Rectal smooth muscle tissue (tissue), 1 donor: Measurements from ENCODE around the gene HLA-DPB1.

Source experiments
- H3K27ac ChIP-seq: one replicate; pipeline ENCODE4 v1.7.0; 2013; ENCODE audit warnings: low read depth, low read length, inconsistent platforms
- H3K27me3 ChIP-seq: one replicate; pipeline ENCODE4 v1.7.0; 2013; ENCODE audit warnings: low read length; ENCODE audit not compliant: control insufficient read depth, insufficient read depth
- H3K36me3 ChIP-seq: one replicate; pipeline ENCODE4 v1.7.0; 2013; ENCODE audit warnings: low read length; ENCODE audit not compliant: control insufficient read depth, insufficient read depth
- H3K4me1 ChIP-seq: one replicate; pipeline ENCODE4 v1.7.0; 2013; ENCODE audit warnings: low read length; ENCODE audit not compliant: control insufficient read depth, insufficient read depth
- H3K4me3 ChIP-seq: one replicate; pipeline ENCODE4 v1.7.0; 2013; ENCODE audit warnings: low read length
- H3K9ac ChIP-seq: one replicate; pipeline ENCODE4 v1.7.0; 2013; ENCODE audit warnings: low read length

HLA-DPB1 gene

GRCh38 chr6:33132081-33132524 is 56.3 kb downstream of the HLA-DPB1 start:
- no peaks in the 10 kb centered on the region for H3K27me3 ChIP-seq
- H3K9ac ChIP-seq = no peak overlapping the region
- no peak overlapping the region for H3K4me3 ChIP-seq
- no peak overlapping the region for H3K27ac ChIP-seq
- H3K36me3 ChIP-seq = no peaks in the 10 kb centered on the region
- H3K4me1 ChIP-seq = no peaks in the 10 kb centered on the region

GRCh38 chr6:33136310-33136900 is 60.6 kb downstream of the HLA-DPB1 start:
- H3K27ac ChIP-seq = no peak overlapping the region
- no peaks in the 10 kb centered on the region for H3K4me1 ChIP-seq
- no peak overlapping the region for H3K4me3 ChIP-seq
- no peaks in the 10 kb centered on the region for H3K27me3 ChIP-seq
- H3K9ac ChIP-seq = no peak overlapping the region
- H3K36me3 ChIP-seq = no peaks in the 10 kb centered on the region
